Daoy (cell line): ENCODE results near the gene LEFTY1. TPM values are rescaled to one million over a fixed set of nuclear protein-coding genes. Genes with fewer than 3 reads are reported as not detected.
A peak's percentile ranks its signal among the peaks of the same experiment; 100 is the strongest.

Source experiments
- DNase-seq: peaks from one replicate; pipeline ENCODE4 v3.0.0-alpha.2; 2015; ENCODE audit warnings: low read depth
- total RNA-seq: library from RNA; depleted of rRNA; stranded (reverse); fragments of >200 nt; shearing (Covaris generic); gene quantifications from 2 replicates; pipeline ENCODE4 v1.2.3, GENCODE V29; 2014

The LEFTY1 gene
- total RNA-seq, 1 experiment from 2014 or later = not detected

- DNase-seq = no peak
These were observed 26.6 kb upstream of the LEFTY1 start for GRCh38 chr1:225915538-225915991.

DNA sequence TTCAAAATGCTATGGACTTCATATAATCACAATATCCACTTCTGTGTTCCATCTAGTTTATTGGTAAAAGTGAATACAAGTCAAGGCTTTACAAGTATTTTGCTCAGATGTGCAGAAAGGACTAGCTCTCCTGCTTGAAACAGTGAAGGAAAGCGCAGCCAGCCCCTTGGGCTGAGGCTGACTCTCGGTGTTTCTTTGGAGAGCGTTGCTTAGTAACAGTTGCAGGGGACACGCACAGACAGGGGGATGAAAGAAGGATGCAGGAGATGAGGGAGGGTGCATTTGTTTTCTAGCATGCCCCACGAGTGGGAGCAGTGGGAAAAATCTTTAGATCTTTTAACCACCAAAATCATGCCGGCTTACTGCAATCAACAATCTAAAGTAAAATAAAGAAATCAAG is 26.0 kb upstream of the LEFTY1 start:
- DNase-seq = no peak

DNA sequence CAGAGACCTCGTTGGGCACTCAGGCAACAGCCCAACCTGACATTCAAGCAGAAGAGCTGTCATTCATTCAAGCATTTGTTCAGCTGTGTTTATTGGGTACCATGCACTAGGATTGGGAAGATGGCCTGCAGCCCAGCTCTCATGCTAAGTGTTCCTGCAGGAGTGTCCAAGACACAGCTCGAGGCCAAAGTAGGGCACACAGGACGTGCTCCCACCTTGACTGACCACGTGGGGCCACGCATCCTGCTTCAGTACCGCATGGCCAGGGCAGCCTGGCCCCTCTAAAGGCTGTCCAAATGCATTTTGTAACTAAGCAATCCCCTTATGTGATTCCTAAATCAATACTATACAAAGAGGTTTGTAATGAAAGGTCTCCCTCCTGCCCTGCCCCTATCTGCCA is 25.4 kb upstream of the LEFTY1 start:
- no peak for DNase-seq

DNA sequence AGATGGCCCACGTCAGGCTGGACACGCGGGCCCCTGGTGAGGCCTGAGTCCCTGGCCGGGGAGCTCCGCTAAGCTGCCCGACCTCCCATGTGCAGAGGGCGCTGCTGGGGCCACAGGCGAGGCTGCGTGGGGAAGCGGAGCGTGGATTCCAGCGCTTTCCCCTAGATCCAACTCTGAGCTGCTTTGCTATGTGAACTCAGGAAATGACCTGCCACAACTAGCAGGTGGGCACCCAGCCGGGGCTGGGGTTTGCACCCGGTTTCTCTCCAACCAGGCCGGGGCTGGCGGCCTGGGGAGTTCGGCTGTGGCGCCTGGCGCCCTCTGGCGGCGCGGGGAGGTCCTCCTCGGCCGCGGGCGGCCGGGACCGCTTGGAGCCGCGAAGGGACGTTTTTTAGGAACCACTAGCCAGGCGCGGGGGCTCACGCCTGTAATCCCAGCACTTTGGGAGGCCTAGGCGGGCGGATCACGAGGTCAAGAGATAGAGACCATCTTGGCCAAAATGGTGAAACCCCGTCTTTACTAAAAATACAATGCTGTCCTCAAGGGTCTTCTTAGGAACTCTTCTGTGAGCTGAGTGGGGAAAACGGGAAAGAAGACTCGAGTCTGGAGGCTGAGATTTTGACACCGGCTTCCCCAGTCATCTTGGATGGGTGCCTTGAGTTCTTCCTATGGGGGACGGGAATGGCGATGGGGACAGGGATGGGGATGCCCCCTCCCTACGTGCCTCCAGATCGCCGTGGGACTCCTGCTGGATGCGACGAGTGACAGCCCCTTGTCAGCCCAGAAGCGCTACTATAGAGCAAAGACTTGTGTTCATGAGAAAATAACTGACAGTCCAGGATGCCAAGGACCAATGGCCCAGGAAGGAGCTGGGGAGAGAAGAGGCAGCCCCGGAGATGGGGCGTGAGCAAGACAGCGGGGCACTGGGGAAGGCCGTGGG is 22.5 kb upstream of the LEFTY1 start:
- no peak for DNase-seq

GRCh38 chr1:225909477-225909876 is 20.5 kb upstream of the LEFTY1 start:
- DNase-seq = no peak

DNA sequence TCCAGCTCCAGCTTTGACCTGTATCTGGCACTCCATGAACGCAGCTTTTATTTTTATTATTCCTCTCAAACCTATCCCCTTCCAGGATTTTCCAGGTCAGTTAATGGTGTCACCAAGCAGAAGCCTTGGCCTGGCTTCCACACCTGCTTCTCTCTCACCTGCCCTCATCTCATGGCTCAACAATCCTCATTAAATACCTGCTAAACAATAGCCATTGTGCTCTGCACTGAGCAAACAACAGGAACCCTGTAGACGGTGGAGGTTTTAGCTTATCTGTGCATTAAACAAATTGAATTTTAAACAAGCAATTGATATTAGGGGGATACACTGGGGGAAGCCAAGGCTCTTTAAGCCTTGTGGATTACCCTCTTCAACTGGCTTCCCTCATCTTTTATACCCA is 19.8 kb upstream of the LEFTY1 start:
- DNase-seq = no peak

DNA sequence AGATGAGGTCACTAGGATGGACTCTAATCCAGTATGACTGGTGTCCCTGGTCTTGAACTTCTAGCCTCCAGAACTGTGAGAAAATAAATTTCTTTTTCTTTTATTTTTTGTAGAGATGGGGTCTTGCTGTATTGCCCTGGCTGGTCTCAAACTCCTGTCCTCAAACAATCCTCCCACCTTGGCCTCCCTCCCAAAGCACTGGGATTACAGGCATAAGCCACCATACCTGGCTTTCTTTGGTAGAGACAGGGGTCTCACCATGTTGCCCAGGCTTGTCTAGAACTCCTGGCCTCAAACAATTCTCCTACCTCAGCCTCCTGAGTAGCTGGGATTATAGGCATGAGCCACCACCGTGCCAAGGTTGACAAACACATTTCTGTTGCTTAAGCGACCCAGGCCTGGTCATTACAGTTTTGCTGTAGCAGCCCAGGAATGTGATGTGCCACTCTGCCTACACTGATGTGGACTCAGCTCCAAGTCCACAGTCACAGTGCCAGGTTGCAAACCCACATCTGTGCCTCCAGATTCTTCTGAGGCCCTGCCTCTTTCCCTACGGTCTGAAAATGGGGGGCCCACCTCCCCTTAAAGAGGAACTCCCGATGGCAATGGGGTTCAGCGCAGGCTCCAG is 19.2 kb upstream of the LEFTY1 start:
- DNase-seq = no peak

DNA sequence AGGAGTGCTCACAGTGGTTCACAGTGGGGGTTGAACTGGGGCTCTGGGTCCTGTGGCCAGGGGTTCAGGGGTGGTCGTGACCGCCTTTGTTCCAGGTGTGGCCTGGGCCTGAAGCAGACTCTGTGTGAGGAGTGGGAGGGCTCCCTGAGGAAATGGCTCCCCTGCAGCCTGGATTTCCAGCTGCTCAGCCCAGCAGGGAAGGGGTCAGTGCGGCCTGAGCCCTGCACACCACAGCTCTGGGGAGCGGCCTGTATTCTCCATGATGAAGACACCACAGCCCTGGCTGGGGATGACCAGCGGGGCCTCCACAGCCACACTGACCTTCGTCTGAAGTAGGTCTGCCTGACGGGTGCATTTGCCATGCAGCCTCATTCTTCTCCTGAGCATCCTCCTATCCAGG is 18.4 kb upstream of the LEFTY1 start:
- DNase-seq = no peak

DNA sequence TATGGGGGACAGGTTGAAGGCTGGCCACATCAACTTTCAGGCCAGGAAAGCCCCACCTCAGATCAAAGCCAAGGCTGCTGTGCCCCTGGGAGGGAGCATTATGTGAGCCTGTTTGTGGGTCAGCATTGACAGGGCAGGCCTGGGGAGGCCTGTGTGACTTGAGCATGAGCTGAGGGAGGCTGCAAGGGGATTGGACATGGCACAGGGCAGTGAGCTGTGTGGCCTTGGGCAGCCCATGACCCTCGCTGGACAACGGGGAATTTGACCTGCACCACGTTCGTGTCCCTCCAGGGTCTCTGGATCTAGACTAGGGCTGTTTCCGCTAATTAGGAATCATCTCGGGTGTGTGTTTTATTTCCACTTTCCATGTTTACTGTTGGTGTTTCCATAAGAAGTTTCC is 17.5 kb upstream of the LEFTY1 start:
- DNase-seq = no peak

DNA sequence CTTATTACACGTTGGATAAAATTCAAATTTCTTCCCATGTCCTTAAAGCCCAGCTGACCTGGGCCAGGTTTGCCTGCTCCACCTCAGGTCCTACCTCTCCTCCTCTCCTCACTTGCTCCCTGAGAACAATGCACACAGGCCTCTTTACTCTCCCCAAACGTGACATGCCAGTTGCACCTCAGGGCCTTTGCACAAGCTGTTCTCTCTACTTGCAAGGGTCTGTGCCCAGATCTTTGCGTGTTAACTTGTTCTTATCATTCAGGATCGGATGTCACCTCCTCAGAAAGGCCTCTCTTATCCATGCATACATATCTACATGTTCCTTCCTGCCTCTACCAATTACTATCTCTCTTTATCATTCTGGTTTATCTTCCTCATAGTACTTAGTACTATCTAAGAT is 14.7 kb upstream of the LEFTY1 start:
- no peak for DNase-seq

DNA sequence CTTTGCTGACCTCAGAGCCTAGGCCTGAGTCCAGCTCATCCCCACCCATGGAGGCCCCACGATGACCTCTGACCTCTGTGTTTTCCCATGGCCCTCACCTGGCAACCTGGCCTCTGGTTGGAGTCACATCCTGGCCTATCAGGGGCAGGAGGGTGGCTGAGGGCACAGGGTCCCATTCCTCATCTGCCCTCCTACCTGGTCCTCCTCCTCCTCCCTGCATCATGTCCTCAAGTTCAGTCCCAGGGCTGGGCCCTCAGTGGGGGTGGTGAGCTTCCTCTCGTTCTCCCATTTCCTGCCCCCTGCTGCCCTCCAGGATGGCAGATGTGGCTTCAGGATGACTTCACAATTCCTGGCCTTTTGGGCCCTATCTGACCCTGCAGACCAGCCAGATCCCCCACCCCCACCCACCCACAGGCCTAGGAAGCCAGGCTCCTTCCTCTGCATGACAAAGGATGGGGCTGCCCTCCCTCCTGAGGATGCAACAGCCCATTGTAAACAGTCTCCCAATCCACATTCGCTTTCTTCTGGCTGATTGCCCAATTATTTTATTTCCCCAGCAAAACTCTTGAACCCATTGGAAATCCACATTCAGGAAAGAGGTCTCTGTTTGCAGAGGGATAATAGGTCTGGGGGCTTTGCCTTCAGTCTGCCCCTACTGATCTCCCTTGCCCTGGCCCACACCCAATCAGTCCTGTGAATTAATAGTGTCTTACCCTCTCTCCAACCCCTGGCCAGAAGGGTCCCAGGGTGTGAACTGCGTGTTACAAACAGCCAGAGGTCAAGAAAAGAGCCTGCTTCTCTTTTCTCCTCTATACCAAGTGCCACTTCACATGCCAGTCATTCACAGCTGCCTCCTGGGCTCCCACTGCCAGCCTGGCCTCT is 10.3 kb upstream of the LEFTY1 start:
- DNase-seq = no peak

GRCh38 chr1:225897595-225898514 is 8.9 kb upstream of the LEFTY1 start:
- no peak for DNase-seq

- DNase-seq = peak; percentile 78
These were observed 8.1 kb upstream of the LEFTY1 start for GRCh38 chr1:225896937-225897549.

DNA sequence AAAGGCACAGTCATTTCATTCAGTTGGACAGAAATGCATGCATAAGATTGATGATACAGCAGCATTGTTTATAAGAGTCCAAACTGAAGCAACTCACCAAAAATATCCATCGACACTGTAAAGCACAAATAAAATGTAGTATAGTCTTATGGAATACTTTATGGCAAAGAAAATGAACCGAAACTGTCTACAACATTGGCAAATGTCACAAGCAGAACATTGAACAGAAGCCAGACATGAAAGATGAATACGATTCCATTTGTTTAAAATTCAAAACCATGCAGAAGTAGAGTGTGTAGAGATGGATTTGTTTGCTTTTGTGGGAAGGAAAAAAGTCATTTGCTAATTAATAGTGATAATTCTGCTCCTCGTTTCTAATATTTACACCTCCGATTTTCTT is 7.5 kb upstream of the LEFTY1 start:
- no peak for DNase-seq

DNA sequence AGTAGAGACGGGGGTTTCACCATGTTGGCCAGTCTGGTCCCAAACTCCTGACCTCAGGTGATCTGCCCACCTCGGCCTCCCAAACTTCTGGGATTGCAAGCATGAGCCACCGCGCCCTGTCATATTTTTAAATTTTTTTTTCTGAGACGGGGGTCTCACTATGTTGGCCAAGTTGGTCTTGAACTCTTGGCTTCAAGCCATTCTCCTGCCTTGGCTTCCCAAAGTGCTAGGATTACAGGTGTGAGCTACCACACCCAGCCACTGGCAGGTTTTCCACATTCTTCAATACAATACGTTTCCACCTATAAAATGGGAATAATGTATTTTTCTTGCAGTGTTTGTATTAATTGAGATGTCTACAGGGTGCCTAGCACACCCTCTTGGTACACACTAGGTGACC is 3.4 kb upstream of the LEFTY1 start:
- no peak for DNase-seq

DNA sequence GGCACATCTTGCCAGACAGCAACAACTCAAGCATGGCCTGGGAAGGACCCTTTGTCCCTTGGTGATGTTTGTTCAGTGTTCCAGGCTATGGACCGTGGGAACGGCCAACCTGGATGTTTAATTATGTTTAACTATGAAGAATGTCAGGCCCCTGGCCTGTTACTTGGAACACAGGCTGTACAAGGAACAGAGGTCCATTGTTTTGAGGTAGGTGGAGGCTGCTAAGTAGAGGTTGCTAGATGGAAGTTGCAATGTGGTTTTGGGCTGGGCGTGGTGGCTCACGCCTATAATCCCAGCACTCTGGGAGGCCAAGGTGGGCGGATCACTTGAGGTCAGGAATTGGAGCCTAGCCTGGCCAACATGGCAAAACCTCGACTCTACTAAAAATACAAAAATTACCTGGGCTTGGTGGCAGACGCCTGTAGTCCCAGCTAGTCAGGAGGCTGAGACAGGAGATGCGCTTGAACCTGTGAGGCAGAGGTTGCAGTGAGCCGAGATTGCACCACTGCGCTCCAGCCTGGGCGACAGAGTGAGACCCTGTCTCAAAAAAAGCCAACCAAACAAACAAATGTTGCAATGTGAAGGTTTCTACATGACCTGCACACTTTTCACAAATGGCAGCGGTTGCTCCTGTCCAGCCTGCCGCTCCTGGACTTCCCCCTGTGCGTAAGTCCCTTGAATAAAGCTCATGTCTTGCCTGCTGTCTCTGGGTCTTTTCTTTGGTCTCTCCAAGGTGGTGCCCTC is 2.5 kb upstream of the LEFTY1 start:
- peak; percentile 29 for DNase-seq

DNA sequence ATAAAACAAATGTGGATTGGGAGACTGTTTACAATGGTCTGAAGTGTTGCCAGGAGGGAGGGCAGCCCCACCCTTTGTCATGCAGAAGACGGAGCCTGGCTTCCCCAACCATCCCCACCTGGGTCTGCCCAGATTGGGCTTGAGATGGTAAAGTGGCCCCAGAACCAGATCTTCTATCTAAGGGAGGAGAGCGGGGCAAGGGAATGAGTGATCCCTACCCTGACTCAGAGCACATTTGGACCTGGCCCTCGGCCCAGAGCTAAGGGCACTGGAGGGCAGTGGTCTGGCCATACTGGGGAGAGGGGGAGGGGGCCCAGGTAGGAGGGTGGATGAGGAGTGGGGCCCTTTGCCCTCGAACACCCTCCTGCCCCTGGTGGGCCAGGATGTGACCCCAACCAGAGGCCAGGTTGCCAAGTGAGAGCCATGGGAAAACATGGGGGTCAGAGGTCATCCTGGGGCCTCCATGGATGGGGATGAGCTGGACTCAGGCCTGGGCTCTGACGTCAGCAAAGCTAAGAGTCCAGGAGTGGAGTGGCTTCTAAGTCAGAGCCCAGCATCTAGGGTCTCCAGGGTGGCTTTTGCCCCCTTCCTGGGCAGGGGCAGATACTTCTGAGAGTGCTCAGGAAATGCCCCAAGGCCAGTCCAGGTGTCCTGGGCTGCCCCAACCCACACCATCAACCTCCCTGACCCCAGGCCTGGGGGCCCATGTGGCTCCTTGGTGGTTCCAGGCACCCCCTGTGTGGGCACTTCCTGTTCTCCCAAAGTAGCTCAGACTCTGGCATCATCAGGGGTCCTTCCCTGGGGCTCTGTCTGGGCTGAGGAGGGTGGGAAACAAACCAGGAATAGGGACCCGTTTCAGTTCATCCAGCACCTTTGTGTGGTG is 1.6 kb upstream of the LEFTY1 start:
- no peak for DNase-seq

DNA sequence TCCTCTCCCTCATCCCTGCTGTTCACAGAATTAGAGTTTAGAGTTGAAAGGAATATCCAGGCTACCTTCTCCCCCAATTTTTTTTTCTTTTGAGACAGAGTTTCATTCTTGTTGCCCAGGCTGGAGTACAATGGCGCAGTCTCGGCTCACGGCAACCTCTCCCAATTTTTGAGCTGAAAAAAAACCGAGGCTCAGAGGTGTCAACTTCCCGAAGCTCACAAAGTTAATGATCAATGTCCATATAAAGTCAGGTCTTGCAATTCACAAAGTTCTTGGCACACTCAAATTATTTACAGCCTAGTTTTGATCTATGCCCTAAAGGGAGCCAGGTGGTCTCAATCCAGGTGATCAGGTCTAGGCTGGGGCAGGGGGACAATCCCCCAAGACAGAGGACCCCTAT is 797 bp upstream of the LEFTY1 start:
- DNase-seq = no peak
